AG04449 (cell line): ENCODE results near the gene GRM1.
A peak's percentile ranks its signal among the peaks of the same experiment; 100 is the strongest.

Source experiments
- CTCF ChIA-PET: fragments of 350-600 bp; formaldehyde crosslinking; extraction: SDS; loops from one replicate; lab custom pipeline; 2021; ENCODE audit warnings: antibody characterized with exemption; lab: Yijun Ruan, JAX
- POLR2A ChIA-PET: fragments of 400-600, 350-600 bp; formaldehyde crosslinking; extraction: SDS; loops from one replicate; lab custom pipeline; 2020; ENCODE audit warnings: antibody characterized with exemption, inconsistent platforms; lab: Yijun Ruan, JAX
- DNase-seq: peaks from one replicate; pipeline ENCODE4 v3.0.0-alpha.2; 2010; ENCODE audit warnings: low read depth, low spot score
- H3K4me3 ChIP-seq: 2 replicates; pipeline ENCODE4 v1.5.1; 2011; ENCODE audit warnings: low read depth, mild to moderate bottlenecking, control low read depth, low read length
- TF ChIP-seq, protein P1 (sequence below): IDR thresholded peaks from one replicate; pipeline ENCODE4 v1.5.1; 2011; ENCODE audit warnings: mild to moderate bottlenecking, moderate library complexity, low read length, control low read depth, inconsistent platforms; ENCODE audit not compliant: insufficient read depth; ENCODE audit errors: missing control alignments

GRM1 gene

GRCh38 chr6:146028851-146029572 is at the start of gene GRM1:
GRM1 (plus strand) TSS chr6:146029062; CDS start chr6:146029518, 456 bp downstream.
- ChIA-PET POLR2A (no interaction called here), CTCF (no interaction called here)
- TF ChIP-seq, protein P1, sequence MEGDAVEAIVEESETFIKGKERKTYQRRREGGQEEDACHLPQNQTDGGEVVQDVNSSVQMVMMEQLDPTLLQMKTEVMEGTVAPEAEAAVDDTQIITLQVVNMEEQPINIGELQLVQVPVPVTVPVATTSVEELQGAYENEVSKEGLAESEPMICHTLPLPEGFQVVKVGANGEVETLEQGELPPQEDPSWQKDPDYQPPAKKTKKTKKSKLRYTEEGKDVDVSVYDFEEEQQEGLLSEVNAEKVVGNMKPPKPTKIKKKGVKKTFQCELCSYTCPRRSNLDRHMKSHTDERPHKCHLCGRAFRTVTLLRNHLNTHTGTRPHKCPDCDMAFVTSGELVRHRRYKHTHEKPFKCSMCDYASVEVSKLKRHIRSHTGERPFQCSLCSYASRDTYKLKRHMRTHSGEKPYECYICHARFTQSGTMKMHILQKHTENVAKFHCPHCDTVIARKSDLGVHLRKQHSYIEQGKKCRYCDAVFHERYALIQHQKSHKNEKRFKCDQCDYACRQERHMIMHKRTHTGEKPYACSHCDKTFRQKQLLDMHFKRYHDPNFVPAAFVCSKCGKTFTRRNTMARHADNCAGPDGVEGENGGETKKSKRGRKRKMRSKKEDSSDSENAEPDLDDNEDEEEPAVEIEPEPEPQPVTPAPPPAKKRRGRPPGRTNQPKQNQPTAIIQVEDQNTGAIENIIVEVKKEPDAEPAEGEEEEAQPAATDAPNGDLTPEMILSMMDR = no peak
- H3K4me3 ChIP-seq = peak within 1 kb of the TSS; percentile 8; the same call in 1 of the 2 replicates
- DNase-seq = no peak

DNA sequence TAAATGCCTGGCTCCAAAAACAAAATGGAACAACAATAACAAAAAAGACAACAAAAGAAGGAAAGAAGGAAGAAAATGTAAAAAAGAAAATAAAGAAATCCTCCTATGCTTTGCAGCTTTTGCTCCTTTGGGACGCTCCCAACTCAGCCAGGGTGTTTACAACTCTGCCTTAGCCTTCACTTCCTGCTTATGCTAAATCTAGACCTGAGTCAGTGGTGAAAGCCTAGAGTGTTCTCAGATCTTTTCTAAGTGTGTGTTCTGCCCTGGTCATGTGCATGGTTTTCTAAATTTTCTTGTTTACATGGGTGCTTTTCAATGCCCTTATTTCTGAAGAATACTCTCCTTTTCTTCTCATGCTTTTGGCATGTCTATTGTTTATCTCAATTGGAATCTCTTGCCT is 19.5 kb upstream of the GRM1 start:
- DNase-seq = no peak
- no peak overlapping the region for H3K4me3 ChIP-seq
- POLR2A ChIA-PET = no interaction called here
- TF ChIP-seq, protein P1 = no peak
- CTCF ChIA-PET = no interaction called here

DNA sequence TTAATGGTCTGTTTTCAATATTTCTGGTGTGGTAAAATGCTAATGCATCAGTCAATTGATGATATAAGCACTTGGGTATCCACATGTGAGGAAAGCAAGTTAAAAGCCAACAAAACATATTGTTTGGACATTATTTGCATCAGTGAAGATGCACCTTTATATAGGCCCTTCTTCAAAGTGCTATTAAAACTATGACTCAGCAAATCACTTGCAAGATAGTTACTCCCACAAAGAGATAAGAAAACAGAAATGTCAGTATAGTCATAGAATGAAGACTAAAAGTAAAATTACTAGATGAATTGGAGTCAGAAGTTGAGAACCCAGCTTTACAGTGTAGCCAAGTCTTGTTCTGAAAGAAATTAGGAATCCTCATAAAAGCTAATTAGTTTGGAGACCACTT is 14.6 kb upstream of the GRM1 start:
- DNase-seq = no peak
- TF ChIP-seq, protein P1 = no peak
- ChIA-PET CTCF (no interaction called here), POLR2A (no interaction called here)
- H3K4me3 ChIP-seq = no peak overlapping the region

- POLR2A ChIA-PET = no interaction called here
- no peak overlapping the region for H3K4me3 ChIP-seq
- TF ChIP-seq, protein P1 = no peak
- CTCF ChIA-PET = no interaction called here
- no peak for DNase-seq
Measured at GRCh38 chr6:146017672-146018071, 11.2 kb upstream of the GRM1 start.

GRCh38 chr6:146026873-146027272 is 2.0 kb upstream of the GRM1 start:
- TF ChIP-seq, protein P1 = no peak
- no peak overlapping the region for H3K4me3 ChIP-seq
- DNase-seq = no peak
- ChIA-PET CTCF (no interaction called here), POLR2A (no interaction called here)

- no peak overlapping the region for H3K4me3 ChIP-seq
- CTCF ChIA-PET = no interaction called here
- DNase-seq = no peak
- TF ChIP-seq, protein P1 = no peak
- POLR2A ChIA-PET = no interaction called here
Measured at GRCh38 chr6:146027586-146028251, 1.1 kb upstream of the GRM1 start.
